CD1c-positive myeloid dendritic cell (primary cell): Measurements from ENCODE around the gene TTF2.
"Not testable (repeated sequence)": the region's sequence is repeated elsewhere in the genome, so short reads cannot be mapped to it uniquely, and the experiment has no call there.

Source experiments
- DNase-seq: peaks from one replicate; pipeline ENCODE4 v3.0.0-alpha.2; 2016; ENCODE audit errors: extremely low spot score

The TTF2 gene

GRCh38 chr1:117150316-117150715 lies 90.2 kb downstream of the TTF2 start:
- no peak for DNase-seq

DNA sequence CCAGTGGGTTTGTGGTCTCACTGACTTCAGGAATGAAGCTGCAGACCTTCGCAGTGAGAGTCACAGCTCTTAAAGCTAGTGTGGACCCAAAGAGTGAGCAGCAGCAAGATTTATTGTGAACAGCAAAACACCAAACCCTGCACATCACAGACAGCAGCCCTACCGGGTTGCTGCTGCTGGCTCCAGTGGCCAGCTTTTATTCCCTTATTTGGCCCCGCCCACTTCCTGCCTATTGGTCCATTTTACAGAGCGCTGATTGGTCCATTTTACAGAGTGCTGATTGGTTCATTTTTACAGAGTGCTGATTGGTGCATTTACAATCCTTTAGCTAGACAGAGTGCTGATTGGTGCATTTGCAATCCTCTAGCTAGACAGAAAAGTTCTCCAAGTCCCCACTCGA lies 91.2 kb downstream of the TTF2 start:
- DNase-seq: not testable (repeated sequence)
